ENCODE results near the gene LPIN2. TPM values are rescaled to one million over a fixed set of nuclear protein-coding genes. Genes with fewer than 3 reads are reported as not detected.

The LPIN2 gene
- total RNA-seq, 1 experiment from 2014 or later, result 25.3 TPM

GRCh38 chr18:2967820-2968219 lies 45.1 kb downstream of the LPIN2 start:
- Histone ChIP-seq H3K4me3 (ENCODE audit: low read depth, low read length) (no peak overlapping the region), H3K27me3 (replicated peaks; ENCODE audit: control insufficient read depth, insufficient read depth, low read length) (no peaks in the 10 kb centered on the region), H3K4me1 (peaks cover 18% of the 10 kb centered on the region), H3K36me3 (ENCODE audit: control insufficient read depth, insufficient read depth, low read length) (no peaks in the 10 kb centered on the region), H3K9me3 (no peaks in the 10 kb centered on the region)
- intact Hi-C loops (cut with micrococcal nuclease; ENCODE audit: unreplicated experiment), result loop anchor here (2.0 kb wide), 1 partner anchor 17 kb away; no protein-coding TSS in a partner anchor
- Mint-ChIP-seq H3K4me1 (ENCODE audit: low read depth, unreplicated experiment) (peaks cover 9% of the 10 kb centered on the region), H3K27me3 (ENCODE audit: insufficient read depth, unreplicated experiment) (no peaks in the 10 kb centered on the region), H3K36me3 (ENCODE audit: insufficient read depth, unreplicated experiment) (peaks cover 10% of the 10 kb centered on the region), H3K27ac (ENCODE audit: unreplicated experiment) (no peak overlapping the region), H3K9me3 (ENCODE audit: unreplicated experiment) (no peaks in the 10 kb centered on the region), H3K4me3 (ENCODE audit: unreplicated experiment) (no peak overlapping the region)
- no peak for DNase-seq
- BruUV-seq (replicated peaks), result no TSS peak
- no peak for TF ChIP-seq CTCF (IDR thresholded peaks at IDR 0.05; ENCODE audit: insufficient read depth in 1 of 2, low read depth in 1 of 2, low read length in 1 of 2, severe bottlenecking in 1 of 2, unreplicated experiment in 1 of 2)
- CTCF ChIA-PET, result no interaction called here
- POLR2A ChIA-PET, result interaction anchor here (0.6 kb wide), 1 partner anchor 99 kb away, joined by 5 read pairs; no protein-coding TSS in a partner anchor

GRCh38 chr18:2967357-2967756 lies 45.6 kb downstream of the LPIN2 start:
- Mint-ChIP-seq H3K27me3 (ENCODE audit: insufficient read depth, unreplicated experiment) (no peaks in the 10 kb centered on the region), H3K9me3 (ENCODE audit: unreplicated experiment) (no peaks in the 10 kb centered on the region), H3K27ac (ENCODE audit: unreplicated experiment) (no peak overlapping the region), H3K4me3 (ENCODE audit: unreplicated experiment) (no peak overlapping the region), H3K4me1 (ENCODE audit: low read depth, unreplicated experiment) (peaks cover 9% of the 10 kb centered on the region), H3K36me3 (ENCODE audit: insufficient read depth, unreplicated experiment) (peaks cover 10% of the 10 kb centered on the region)
- no peak for TF ChIP-seq CTCF (IDR thresholded peaks at IDR 0.05; ENCODE audit: insufficient read depth in 1 of 2, low read depth in 1 of 2, low read length in 1 of 2, severe bottlenecking in 1 of 2, unreplicated experiment in 1 of 2)
- BruUV-seq (replicated peaks), result no TSS peak
- intact Hi-C loops (cut with micrococcal nuclease; ENCODE audit: unreplicated experiment), result loop anchor here (2.0 kb wide), 1 partner anchor 17 kb away; no protein-coding TSS in a partner anchor
- H3K9me3 ChIP-seq, result no peaks in the 10 kb centered on the region
- H3K4me3 ChIP-seq (ENCODE audit: low read depth, low read length), result no peak overlapping the region
- no peak for DNase-seq
- no peaks in the 10 kb centered on the region for H3K36me3 ChIP-seq (ENCODE audit: control insufficient read depth, insufficient read depth, low read length)
- CTCF ChIA-PET, result no interaction called here
- no peaks in the 10 kb centered on the region for H3K27me3 ChIP-seq (replicated peaks; ENCODE audit: control insufficient read depth, insufficient read depth, low read length)
- POLR2A ChIA-PET, result interaction anchor here (0.6 kb wide), 1 partner anchor 98 kb away, joined by 5 read pairs; no protein-coding TSS in a partner anchor
- peaks cover 18% of the 10 kb centered on the region for H3K4me1 ChIP-seq

GRCh38 chr18:2966560-2966959 lies 46.4 kb downstream of the LPIN2 start:
- peaks cover 18% of the 10 kb centered on the region for H3K4me1 ChIP-seq
- no peaks in the 10 kb centered on the region for H3K9me3 ChIP-seq
- TF ChIP-seq CTCF (IDR thresholded peaks at IDR 0.05; ENCODE audit: insufficient read depth in 1 of 2, low read depth in 1 of 2, low read length in 1 of 2, severe bottlenecking in 1 of 2, unreplicated experiment in 1 of 2), result no peak
- ChIA-PET CTCF (no interaction called here), POLR2A (no interaction called here)
- no TSS peak for BruUV-seq (replicated peaks)
- no peak overlapping the region for H3K4me3 Mint-ChIP-seq (ENCODE audit: unreplicated experiment)
- no peak overlapping the region for H3K4me3 ChIP-seq (ENCODE audit: low read depth, low read length)
- no peak overlapping the region for H3K27ac Mint-ChIP-seq (ENCODE audit: unreplicated experiment)
- H3K27me3 ChIP-seq (replicated peaks; ENCODE audit: control insufficient read depth, insufficient read depth, low read length), result no peaks in the 10 kb centered on the region
- no peaks in the 10 kb centered on the region for H3K27me3 Mint-ChIP-seq (ENCODE audit: insufficient read depth, unreplicated experiment)
- H3K36me3 ChIP-seq (ENCODE audit: control insufficient read depth, insufficient read depth, low read length), result no peaks in the 10 kb centered on the region
- H3K4me1 Mint-ChIP-seq (ENCODE audit: low read depth, unreplicated experiment), result peaks cover 9% of the 10 kb centered on the region
- intact Hi-C loops (cut with micrococcal nuclease; ENCODE audit: unreplicated experiment), result loop anchor here (2.0 kb wide), 1 partner anchor 18 kb away; no protein-coding TSS in a partner anchor
- no peaks in the 10 kb centered on the region for H3K9me3 Mint-ChIP-seq (ENCODE audit: unreplicated experiment)
- peaks cover 4% of the 10 kb centered on the region for H3K36me3 Mint-ChIP-seq (ENCODE audit: insufficient read depth, unreplicated experiment)
- no peak for DNase-seq

Data from Caco-2 (cell line).